Measurements from ENCODE around the gene BBX.

BBX gene

GRCh38 chr3:107668416-107668815 lies 145.7 kb downstream of the BBX start:
- no peak for DNase-seq (ENCODE audit: low spot score)
- Histone ChIP-seq H3K27ac (peak overlapping the region in 1 of 2 donors; percentile 25), H3K4me3 (no peak overlapping the region)
- TF ChIP-seq, protein P1, sequence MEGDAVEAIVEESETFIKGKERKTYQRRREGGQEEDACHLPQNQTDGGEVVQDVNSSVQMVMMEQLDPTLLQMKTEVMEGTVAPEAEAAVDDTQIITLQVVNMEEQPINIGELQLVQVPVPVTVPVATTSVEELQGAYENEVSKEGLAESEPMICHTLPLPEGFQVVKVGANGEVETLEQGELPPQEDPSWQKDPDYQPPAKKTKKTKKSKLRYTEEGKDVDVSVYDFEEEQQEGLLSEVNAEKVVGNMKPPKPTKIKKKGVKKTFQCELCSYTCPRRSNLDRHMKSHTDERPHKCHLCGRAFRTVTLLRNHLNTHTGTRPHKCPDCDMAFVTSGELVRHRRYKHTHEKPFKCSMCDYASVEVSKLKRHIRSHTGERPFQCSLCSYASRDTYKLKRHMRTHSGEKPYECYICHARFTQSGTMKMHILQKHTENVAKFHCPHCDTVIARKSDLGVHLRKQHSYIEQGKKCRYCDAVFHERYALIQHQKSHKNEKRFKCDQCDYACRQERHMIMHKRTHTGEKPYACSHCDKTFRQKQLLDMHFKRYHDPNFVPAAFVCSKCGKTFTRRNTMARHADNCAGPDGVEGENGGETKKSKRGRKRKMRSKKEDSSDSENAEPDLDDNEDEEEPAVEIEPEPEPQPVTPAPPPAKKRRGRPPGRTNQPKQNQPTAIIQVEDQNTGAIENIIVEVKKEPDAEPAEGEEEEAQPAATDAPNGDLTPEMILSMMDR (IDR thresholded peaks at IDR 0.05), result no peak

DNA sequence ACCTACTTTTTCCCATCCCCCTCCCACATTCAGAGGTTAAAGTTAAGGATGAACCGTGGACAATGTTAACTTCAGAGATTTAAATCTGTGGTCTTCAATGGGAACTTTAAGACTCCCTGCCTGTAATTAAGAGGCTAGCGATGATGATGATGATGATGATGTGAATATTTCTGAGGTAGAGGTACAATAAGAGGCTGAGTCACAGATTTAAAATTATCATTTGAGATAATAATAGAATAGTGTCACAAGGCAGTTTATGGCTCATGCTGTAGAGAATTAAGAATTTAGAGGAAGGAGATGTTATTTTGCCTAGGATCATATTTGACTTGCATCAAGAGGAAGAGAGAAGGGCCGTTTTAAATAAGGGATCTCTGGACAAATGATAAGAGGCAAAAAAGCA lies 146.2 kb downstream of the BBX start:
- DNase-seq (ENCODE audit: low spot score), result no peak
- peak overlapping the region; percentile 35 to 36 for H3K27ac ChIP-seq

GRCh38 chr3:107669669-107670068 lies 146.9 kb downstream of the BBX start:
- TF ChIP-seq, protein P1 (IDR thresholded peaks at IDR 0.05), result no peak
- no peak overlapping the region for H3K4me3 ChIP-seq
- no peak for DNase-seq (ENCODE audit: low spot score)
- peak overlapping the region; percentile 35 to 36 for H3K27ac ChIP-seq

More for the DNA sequence above, 146.2 kb downstream of the BBX start:
- no peak overlapping the region for H3K4me3 ChIP-seq
- TF ChIP-seq, protein P1 (IDR thresholded peaks at IDR 0.05), result no peak

- H3K4me3 ChIP-seq, result no peak overlapping the region
- TF ChIP-seq, protein P1 (IDR thresholded peaks at IDR 0.05), result no peak
- DNase-seq (ENCODE audit: low spot score), result no peak
- H3K27ac ChIP-seq, result no peak overlapping the region
Measured at GRCh38 chr3:107670986-107671385, 148.2 kb downstream of the BBX start.

- Histone ChIP-seq H3K27ac (peak overlapping the region in 1 of 2 donors; percentile 19), H3K4me3 (no peak overlapping the region)
- TF ChIP-seq, protein P1 (IDR thresholded peaks at IDR 0.05), result no peak
- DNase-seq (ENCODE audit: low spot score), result no peak
Measured at GRCh38 chr3:107674371-107674770, 151.6 kb downstream of the BBX start.

DNA sequence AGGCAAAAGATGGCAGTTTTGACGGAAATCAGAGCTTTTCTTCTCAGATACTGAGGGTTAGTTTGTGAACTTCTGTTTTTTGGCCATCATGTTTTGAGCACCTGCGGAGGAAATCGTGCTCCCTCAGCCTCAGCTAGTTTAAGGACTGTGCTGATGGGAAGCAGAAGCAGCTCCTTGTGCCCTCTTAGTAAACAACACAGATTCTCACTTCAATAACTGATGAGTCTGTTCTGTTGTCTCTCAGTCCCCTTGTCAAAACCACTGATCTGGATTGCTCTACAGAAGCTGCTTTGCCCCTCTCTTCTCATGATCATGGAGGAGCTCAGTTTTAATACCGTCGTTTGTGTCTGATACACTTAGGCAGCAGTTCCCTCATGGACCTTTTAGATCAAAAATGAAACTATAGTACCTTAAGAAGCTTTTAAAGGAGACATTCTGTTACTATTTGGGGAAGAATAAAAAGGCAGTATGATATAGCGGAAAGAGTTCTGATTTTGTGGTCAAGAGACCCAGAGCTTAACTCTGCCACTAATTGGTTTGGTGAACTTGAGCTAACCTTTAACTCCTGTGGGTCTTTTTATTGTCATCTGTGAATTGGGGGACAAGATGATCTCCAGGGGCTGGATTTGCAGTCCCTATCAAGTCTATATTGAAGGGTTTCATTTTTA lies 152.6 kb downstream of the BBX start:
- H3K4me3 ChIP-seq, result no peak overlapping the region
- TF ChIP-seq, protein P1 (IDR thresholded peaks at IDR 0.05), result no peak
- peak overlapping the region in 1 of 2 donors; percentile 19 for H3K27ac ChIP-seq
- DNase-seq (ENCODE audit: low spot score), result no peak

Measured in coronary artery (tissue), 2 donors.